CD4-positive, alpha-beta memory T cell (primary cell): ENCODE data around the gene SLC25A1. TPM values are rescaled to one million over a fixed set of nuclear protein-coding genes. Genes with fewer than 3 reads are reported as not detected.
A peak's percentile ranks its signal among the peaks of the same experiment; 100 is the strongest.

Experiments used
- CTCF ChIA-PET: fragments of 350-600 bp; sonication (Branson Sonifier 250); formaldehyde crosslinking; loops from one replicate; lab custom pipeline; 2021; ENCODE audit warnings: inconsistent platforms; ENCODE audit not compliant: partially characterized antibody; lab: Charles Lee
- POLR2A ChIA-PET: fragments of 350-600 bp; sonication (Branson Sonifier 250); formaldehyde crosslinking; loops from one replicate; lab custom pipeline; 2021; ENCODE audit not compliant: partially characterized antibody; lab: Charles Lee
- DNase-seq, 5 donors: peaks; one replicate each; pipeline versions ENCODE4 v3.0.0 to v3.0.0-alpha.2; 2020 to 2022; ENCODE audit warnings: mixed read lengths in 1 of 5
- H3K27ac ChIP-seq: one replicate; pipeline ENCODE4 v1.7.0; 2013; ENCODE audit warnings: low read depth, low read length
- H3K27me3 ChIP-seq: 2 replicates; pipeline ENCODE4 v1.7.0; 2013; ENCODE audit warnings: mild to moderate bottlenecking, low read length, moderate library complexity; ENCODE audit not compliant: insufficient read depth
- H3K36me3 ChIP-seq: 2 replicates; pipeline ENCODE4 v1.7.0; 2013; ENCODE audit warnings: mild to moderate bottlenecking, low read length, moderate library complexity; ENCODE audit not compliant: insufficient read depth
- H3K4me1 ChIP-seq: 2 replicates; pipeline ENCODE4 v1.7.0; 2013; ENCODE audit warnings: mild to moderate bottlenecking, low read length, moderate library complexity; ENCODE audit not compliant: insufficient read depth
- H3K4me3 ChIP-seq, 2 donors: one replicate each; pipeline ENCODE4 v1.7.0; 2013; ENCODE audit warnings: low read length in 2 of 2, mild to moderate bottlenecking in 1 of 2
- H3K9me3 ChIP-seq, 2 donors: one replicate each; pipeline ENCODE4 v1.7.0; 2013; ENCODE audit warnings: low read length in 2 of 2, control low read depth in 1 of 2; ENCODE audit not compliant: control insufficient read depth in 1 of 2
- H3K27ac Mint-ChIP-seq, 7 donors: one replicate each; pipeline ENCODE4 v1.8.0; 2020 to 2021; ENCODE audit warnings: mixed read lengths in 7 of 7, mild to moderate bottlenecking in 6 of 7, inconsistent platforms in 3 of 7, moderate library complexity in 3 of 7
- H3K27me3 Mint-ChIP-seq, 2 donors: one replicate each; pipeline ENCODE4 v1.8.0; 2020 to 2021; ENCODE audit warnings: mixed read lengths in 2 of 2
- H3K36me3 Mint-ChIP-seq, 2 donors: one replicate each; pipeline ENCODE4 v1.8.0; 2020 to 2021; ENCODE audit warnings: mixed read lengths in 2 of 2, inconsistent platforms in 1 of 2, mild to moderate bottlenecking in 1 of 2
- H3K4me1 Mint-ChIP-seq, 4 donors: one replicate each; pipeline ENCODE4 v1.8.0; 2020 to 2021; ENCODE audit warnings: mixed read lengths in 4 of 4, mild to moderate bottlenecking in 1 of 4
- H3K4me3 Mint-ChIP-seq, 8 donors: one replicate each; pipeline ENCODE4 v1.8.0; 2020 to 2021; ENCODE audit warnings: mixed read lengths in 8 of 8, mild to moderate bottlenecking in 7 of 8, moderate library complexity in 6 of 8, inconsistent platforms in 3 of 8
- H3K9me3 Mint-ChIP-seq, 8 donors: one replicate each; pipeline ENCODE4 v1.8.0; 2020 to 2021; ENCODE audit warnings: mixed read lengths in 8 of 8, mild to moderate bottlenecking in 5 of 8, inconsistent platforms in 3 of 8, moderate library complexity in 1 of 8
- intact Hi-C: fragments of 100-400 bp; cut with micrococcal nuclease; formaldehyde crosslinking; loops from one replicate; pipeline ENCODE4 v1.15.1; 2023
- polyA plus RNA-seq, 2 donors: library from polyadenylated mRNA; unstranded; fragments of 300-500 nt; fragmentation: Illumina TruSeq; gene quantifications; one replicate each; pipeline ENCODE4 v1.2.3, GENCODE V29; 2021
- total RNA-seq, 2 experiments: library from RNA; stranded (reverse); gene quantifications; one replicate each; pipeline ENCODE4 v1.2.3, GENCODE V29; 2021

SLC25A1 gene
- total and polyA plus RNA-seq, 4 experiments from 2014 or later: 35.5 to 64.9 (median 39.9) TPM

GRCh38 chr22:19129871-19130270 is 48.7 kb downstream of the SLC25A1 start:
- H3K9me3 Mint-ChIP-seq: peaks cover 0 to 2% (median 0%) of the 10 kb centered on the region in 8 donors
- Histone ChIP-seq H3K4me1 (no peaks in the 10 kb centered on the region), H3K36me3 (peaks cover 18% of the 10 kb centered on the region), H3K9me3 (no peaks in the 10 kb centered on the region), H3K27ac (no peak overlapping the region), H3K4me3 (no peak overlapping the region), H3K27me3 (no peaks in the 10 kb centered on the region)
- ChIA-PET CTCF (interaction anchor here (1.0 to 1.6 kb wide), 2 partner anchors 14 to 15 kb away, joined by 3 read pairs; partner anchors contain the start of gene ESS2), POLR2A (interaction anchor here (0.6 kb wide), 1 partner anchor 33 kb away, joined by 3 read pairs; no protein-coding TSS in a partner anchor)
- H3K4me3 Mint-ChIP-seq: no peak overlapping the region
- intact Hi-C loops: no loop called here
- no peaks in the 10 kb centered on the region for H3K4me1 Mint-ChIP-seq
- H3K27me3 Mint-ChIP-seq: no peaks in the 10 kb centered on the region
- no peak for DNase-seq
- peak overlapping the region in 2 of 7 donors; percentile 16 to 72 for H3K27ac Mint-ChIP-seq
- peaks cover 0 to 28% of the 10 kb centered on the region in 2 donors for H3K36me3 Mint-ChIP-seq

- peak overlapping the region in 3 of 7 donors; percentile 16 to 72 (median 37) for H3K27ac Mint-ChIP-seq
- CTCF ChIA-PET: interaction anchor here (1.6 kb wide), 1 partner anchor 16 kb away, joined by 3 read pairs; no protein-coding TSS in a partner anchor
Observed at GRCh38 chr22:19128946-19129727, 49.4 kb downstream of the SLC25A1 start.

GRCh38 chr22:19128009-19128401 is 50.5 kb downstream of the SLC25A1 start:
- Histone ChIP-seq H3K27ac (no peak overlapping the region), H3K36me3 (peaks cover 2% of the 10 kb centered on the region), H3K4me1 (peaks cover 3% of the 10 kb centered on the region), H3K9me3 (no peaks in the 10 kb centered on the region), H3K27me3 (no peaks in the 10 kb centered on the region), H3K4me3 (no peak overlapping the region)
- Mint-ChIP-seq H3K27ac (peak overlapping the region in 2 of 7 donors; percentile 31 to 85), H3K4me1 (peaks cover 0 to 5% (median 2%) of the 10 kb centered on the region in 4 donors), H3K36me3 (peaks cover 0 to 12% of the 10 kb centered on the region in 2 donors), H3K4me3 (no peak overlapping the region), H3K9me3 (peaks cover 0 to 2% (median 0%) of the 10 kb centered on the region in 8 donors), H3K27me3 (peaks cover 0 to 2% of the 10 kb centered on the region in 2 donors)
- intact Hi-C loops: no loop called here
- ChIA-PET CTCF (interaction anchor here (1.1 kb wide), 1 partner anchor 8 kb away, joined by 3 read pairs; no protein-coding TSS in a partner anchor), POLR2A (no interaction called here)
- DNase-seq: no peak

More at GRCh38 chr22:19128946-19129727, 49.4 kb downstream of the SLC25A1 start:
- Histone ChIP-seq H3K9me3 (no peaks in the 10 kb centered on the region), H3K36me3 (peaks cover 13% of the 10 kb centered on the region), H3K4me3 (no peak overlapping the region), H3K27me3 (no peaks in the 10 kb centered on the region), H3K27ac (no peak overlapping the region), H3K4me1 (no peaks in the 10 kb centered on the region)
- no peak for DNase-seq
- Mint-ChIP-seq H3K4me3 (no peak overlapping the region), H3K4me1 (no peaks in the 10 kb centered on the region), H3K9me3 (peaks cover 0 to 2% (median 0%) of the 10 kb centered on the region in 8 donors), H3K36me3 (peaks cover 0 to 21% of the 10 kb centered on the region in 2 donors), H3K27me3 (peaks cover 0 to 1% of the 10 kb centered on the region in 2 donors)
- POLR2A ChIA-PET: interaction anchor here (0.6 to 1.0 kb wide), 2 partner anchors 10 to 32 kb away, joined by 3 read pairs; no protein-coding TSS in a partner anchor
- intact Hi-C loops: no loop called here

- peaks cover 0 to 3% (median 0%) of the 10 kb centered on the region in 8 donors for H3K9me3 Mint-ChIP-seq
- Histone ChIP-seq H3K9me3 (no peaks in the 10 kb centered on the region), H3K36me3 (no peaks in the 10 kb centered on the region), H3K4me1 (peaks cover 7% of the 10 kb centered on the region), H3K27ac (no peak overlapping the region), H3K27me3 (no peaks in the 10 kb centered on the region), H3K4me3 (no peak overlapping the region)
- intact Hi-C loops: no loop called here
- ChIA-PET CTCF (interaction anchor here (1.1 kb wide), 1 partner anchor 9 kb away, joined by 3 read pairs; no protein-coding TSS in a partner anchor), POLR2A (no interaction called here)
- no peak for DNase-seq
- H3K36me3 Mint-ChIP-seq: peaks cover 0 to 8% of the 10 kb centered on the region in 2 donors
- H3K4me3 Mint-ChIP-seq: no peak overlapping the region
- peak overlapping the region in 2 of 7 donors; percentile 31 to 85 for H3K27ac Mint-ChIP-seq
- peaks cover 4 to 11% (median 7%) of the 10 kb centered on the region in 4 donors for H3K4me1 Mint-ChIP-seq
- peaks cover 0 to 2% of the 10 kb centered on the region in 2 donors for H3K27me3 Mint-ChIP-seq
Observed at GRCh38 chr22:19127329-19128008, 51.1 kb downstream of the SLC25A1 start.

- H3K27ac ChIP-seq: no peak overlapping the region
- H3K9me3 Mint-ChIP-seq: peaks cover 0 to 3% (median 0%) of the 10 kb centered on the region in 8 donors
- POLR2A ChIA-PET: no interaction called here
- no peak overlapping the region for H3K4me3 Mint-ChIP-seq
- no peaks in the 10 kb centered on the region for H3K27me3 ChIP-seq
- peaks cover 5 to 13% (median 8%) of the 10 kb centered on the region in 4 donors for H3K4me1 Mint-ChIP-seq
- DNase-seq: no peak
- H3K9me3 ChIP-seq: no peaks in the 10 kb centered on the region
- no peaks in the 10 kb centered on the region for H3K36me3 ChIP-seq
- H3K4me3 ChIP-seq: no peak overlapping the region
- CTCF ChIA-PET: interaction anchor here (1.1 to 1.9 kb wide), 2 partner anchors 9 to 18 kb away, joined by 3 to 7 read pairs; partner anchors contain the start of gene ESS2
- peaks cover 0 to 2% of the 10 kb centered on the region in 2 donors for H3K27me3 Mint-ChIP-seq
- H3K27ac Mint-ChIP-seq: peak overlapping the region in 1 of 7 donors; percentile 70
- H3K36me3 Mint-ChIP-seq: peaks cover 0 to 4% of the 10 kb centered on the region in 2 donors
- intact Hi-C loops: no loop called here
- peaks cover 7% of the 10 kb centered on the region for H3K4me1 ChIP-seq
Observed at GRCh38 chr22:19126309-19127273, 51.9 kb downstream of the SLC25A1 start.
